Fibroblast of upper back skin (primary cell): Measurements from ENCODE around the gene OR2A7.
"Not testable (repeated sequence)": the region's sequence is repeated elsewhere in the genome, so short reads cannot be mapped to it uniquely, and the experiment has no call there.

ENCODE experiments used
- DNase-seq: peaks from one replicate; pipeline ENCODE4 v3.0.0-alpha.2; 2013

The OR2A7 gene

GRCh38 chr7:144252307-144252706, 12.3 kb downstream of the OR2A7 start:
- not testable (repeated sequence) for DNase-seq

DNA sequence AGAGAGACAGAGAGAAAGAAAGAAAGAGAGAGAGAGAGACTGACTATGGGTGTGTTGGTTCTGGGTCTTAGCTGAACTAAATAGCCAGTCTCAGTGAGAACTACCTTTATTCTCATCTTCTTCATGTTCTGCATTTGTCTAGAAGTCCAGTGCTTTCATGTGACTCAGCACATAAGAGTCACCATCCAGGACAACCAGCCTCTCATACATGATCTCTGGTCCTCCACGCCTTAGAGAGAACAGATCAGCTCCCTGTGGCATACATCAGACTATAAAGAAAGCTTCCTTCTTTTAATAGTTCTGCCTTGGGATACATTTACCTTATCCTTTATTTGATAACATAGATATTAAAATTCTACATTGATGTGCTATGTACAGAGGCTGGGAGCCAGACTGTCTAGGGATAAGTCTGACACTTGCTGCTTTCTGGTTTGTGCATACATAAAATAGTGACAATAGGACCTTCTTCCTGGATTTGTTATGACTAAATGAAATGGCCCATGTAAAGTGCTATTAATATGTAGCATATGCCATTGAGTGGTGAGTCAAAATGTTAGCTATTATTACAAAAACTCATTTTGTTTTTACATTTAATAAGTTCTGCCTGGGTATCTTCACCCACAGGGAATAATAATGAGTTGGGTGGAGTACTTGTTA, 16.8 kb downstream of the OR2A7 start:
- not testable (repeated sequence) for DNase-seq

DNA sequence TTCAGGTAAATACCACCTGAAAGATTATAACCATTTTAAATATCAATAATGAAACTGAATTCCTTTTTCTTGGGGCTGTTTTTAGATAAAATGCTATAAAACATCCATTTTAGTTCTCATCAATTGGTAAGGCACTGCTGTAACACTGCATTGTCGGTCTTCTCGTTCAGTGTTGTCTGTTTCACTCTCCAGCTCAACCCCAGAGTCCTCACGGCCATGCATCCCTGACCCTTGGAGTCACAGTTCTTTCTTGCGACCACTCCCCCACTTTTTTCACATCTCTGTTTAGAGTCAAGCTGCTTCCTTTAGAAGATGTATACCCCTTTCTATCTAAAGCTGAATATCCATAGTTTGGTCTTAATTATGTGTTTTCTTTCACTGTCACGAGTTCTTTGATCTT, 17.6 kb downstream of the OR2A7 start:
- DNase-seq = not testable (repeated sequence)

- not testable (repeated sequence) for DNase-seq
Observed at GRCh38 chr7:144245372-144245771, 19.2 kb downstream of the OR2A7 start.

- not testable (repeated sequence) for DNase-seq
Observed at GRCh38 chr7:144239365-144239764, 25.2 kb downstream of the OR2A7 start, which contains the start of gene OR2A42. Gene OR2A42, minus strand, starts transcription at chr7:144239605. Its CDS starts 6,762 bp downstream, at chr7:144232843.

DNA sequence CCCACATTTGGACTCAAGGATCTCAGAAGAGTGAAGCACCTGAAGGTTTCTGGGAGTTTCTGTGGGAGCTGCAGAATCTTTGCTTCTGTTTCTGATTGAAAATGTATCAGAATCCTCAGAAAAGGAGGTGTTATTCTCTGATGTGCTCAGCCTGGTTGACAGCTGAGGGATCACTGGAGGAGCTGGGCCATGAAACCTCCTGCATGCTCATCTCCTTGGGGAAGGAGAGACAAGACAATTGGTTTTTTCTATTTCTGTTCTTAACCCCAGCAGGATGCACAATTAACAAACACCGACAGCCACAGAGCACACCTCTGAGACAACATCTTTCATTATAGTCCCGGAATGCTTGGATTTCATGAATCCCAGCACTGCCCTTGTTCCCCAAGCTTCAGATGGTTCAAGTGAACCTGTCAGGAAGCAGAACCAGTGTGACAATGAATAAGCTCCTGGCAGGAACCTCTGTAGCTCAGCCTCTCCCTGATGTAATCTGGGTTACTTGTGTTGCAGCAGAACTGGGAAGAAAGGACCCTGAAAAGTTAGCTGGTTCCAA, 26.0 kb downstream of the OR2A7 start:
- not testable (repeated sequence) for DNase-seq

GRCh38 chr7:144233039-144233438, 31.6 kb downstream of the OR2A7 start:
- not testable (repeated sequence) for DNase-seq

GRCh38 chr7:144231027-144231426, 33.6 kb downstream of the OR2A7 start:
- DNase-seq = not testable (repeated sequence)

GRCh38 chr7:144228810-144229209, 35.8 kb downstream of the OR2A7 start:
- DNase-seq = not testable (repeated sequence)

DNA sequence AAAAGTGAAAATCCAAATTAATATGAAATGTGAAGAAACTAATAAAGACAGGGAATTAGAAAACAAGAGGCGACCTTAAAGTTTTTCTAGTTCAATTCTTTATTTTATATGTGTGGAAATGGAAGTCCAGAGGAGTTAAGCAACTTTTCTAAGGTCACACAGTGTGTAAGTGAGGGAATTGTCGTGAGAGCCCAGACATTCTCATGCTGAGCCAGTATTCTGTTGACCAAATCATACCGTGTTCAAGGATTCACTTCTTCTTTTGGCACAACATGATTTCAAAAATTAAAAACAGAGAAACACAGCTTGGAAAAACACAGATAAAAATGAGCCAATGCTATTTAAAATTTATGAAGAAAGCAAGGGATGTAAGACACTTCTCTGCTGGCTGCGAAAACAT, 37.7 kb downstream of the OR2A7 start:
- not testable (repeated sequence) for DNase-seq

GRCh38 chr7:144223675-144224074, 40.9 kb downstream of the OR2A7 start:
- not testable (repeated sequence) for DNase-seq

DNA sequence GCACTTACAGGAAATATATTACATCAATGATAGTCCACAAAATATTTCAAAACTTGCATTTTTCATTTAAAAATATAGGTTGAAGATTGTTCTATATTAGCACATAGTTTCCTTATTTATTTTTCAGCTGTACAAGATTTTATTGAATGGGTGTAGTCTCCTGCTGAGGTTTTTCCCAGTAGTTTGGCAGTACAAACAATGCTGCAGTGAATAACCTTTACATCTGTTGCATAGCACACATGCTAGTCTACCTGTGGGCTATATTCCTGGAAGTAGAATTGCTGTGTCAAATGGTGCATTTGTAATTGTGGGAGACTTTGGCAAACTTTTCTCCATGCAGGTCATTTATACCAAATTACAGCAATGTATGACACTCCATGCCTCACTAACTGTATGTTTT, 44.1 kb downstream of the OR2A7 start:
- not testable (repeated sequence) for DNase-seq

GRCh38 chr7:144219149-144219548, 45.4 kb downstream of the OR2A7 start:
- not testable (repeated sequence) for DNase-seq

- DNase-seq = not testable (repeated sequence)
Observed at GRCh38 chr7:144218581-144218980, 46.0 kb downstream of the OR2A7 start.

GRCh38 chr7:144217200-144217599, 47.4 kb downstream of the OR2A7 start:
- not testable (repeated sequence) for DNase-seq
